ENCODE results near the gene IRF6.

The IRF6 gene

GRCh38 chr1:209805341-209805781 is 581 bp downstream of the IRF6 start:
- Histone ChIP-seq H3K27me3 (replicated peaks; ENCODE audit: control insufficient read depth, insufficient read depth, low read length) (no peaks in the 10 kb centered on the region), H3K36me3 (ENCODE audit: control insufficient read depth, insufficient read depth, low read length) (no peaks in the 10 kb centered on the region), H3K4me3 (replicated peaks; ENCODE audit: low read depth, low read length) (no peak overlapping the region)
- no peak for TF ChIP-seq CTCF (IDR thresholded peaks at IDR 0.05; ENCODE audit: insufficient read depth, low read length, poor library complexity, severe bottlenecking)
- DNase-seq (ENCODE audit: extremely low read depth, insufficient read length), result no peak

DNA sequence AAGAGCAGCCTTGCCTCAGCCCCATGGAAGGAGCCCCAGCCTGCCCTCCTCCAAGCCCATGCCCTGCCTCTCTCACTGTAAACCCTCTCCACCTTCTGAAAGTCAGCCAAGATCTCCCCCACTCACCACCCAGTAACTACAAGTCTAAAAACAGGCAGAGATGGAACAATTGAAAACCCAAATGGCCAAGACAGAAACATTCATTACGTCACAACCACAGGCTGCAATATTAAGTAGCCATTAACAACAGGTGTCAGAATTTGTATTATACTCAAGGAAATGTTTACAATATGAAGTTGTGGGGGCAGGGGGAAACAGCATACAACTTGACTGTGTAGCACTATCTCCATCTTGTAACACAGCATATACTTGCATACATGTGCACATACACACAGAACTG is 2.4 kb downstream of the IRF6 start:
- no peaks in the 10 kb centered on the region for H3K36me3 ChIP-seq (ENCODE audit: control insufficient read depth, insufficient read depth, low read length)
- no peak for TF ChIP-seq CTCF (IDR thresholded peaks at IDR 0.05; ENCODE audit: insufficient read depth, low read length, poor library complexity, severe bottlenecking)

GRCh38 chr1:209802780-209803152 is 3.2 kb downstream of the IRF6 start:
- no peak for TF ChIP-seq CTCF (IDR thresholded peaks at IDR 0.05; ENCODE audit: insufficient read depth, low read length, poor library complexity, severe bottlenecking)
- Histone ChIP-seq H3K27me3 (replicated peaks; ENCODE audit: control insufficient read depth, insufficient read depth, low read length) (no peaks in the 10 kb centered on the region), H3K4me3 (replicated peaks; ENCODE audit: low read depth, low read length) (no peak overlapping the region), H3K36me3 (ENCODE audit: control insufficient read depth, insufficient read depth, low read length) (no peaks in the 10 kb centered on the region)
- no peak for DNase-seq (ENCODE audit: extremely low read depth, insufficient read length)

More for the DNA sequence above, 2.4 kb downstream of the IRF6 start:
- no peaks in the 10 kb centered on the region for H3K27me3 ChIP-seq (replicated peaks; ENCODE audit: control insufficient read depth, insufficient read depth, low read length)
- no peak overlapping the region for H3K4me3 ChIP-seq (replicated peaks; ENCODE audit: low read depth, low read length)
- no peak for DNase-seq (ENCODE audit: extremely low read depth, insufficient read length)

DNA sequence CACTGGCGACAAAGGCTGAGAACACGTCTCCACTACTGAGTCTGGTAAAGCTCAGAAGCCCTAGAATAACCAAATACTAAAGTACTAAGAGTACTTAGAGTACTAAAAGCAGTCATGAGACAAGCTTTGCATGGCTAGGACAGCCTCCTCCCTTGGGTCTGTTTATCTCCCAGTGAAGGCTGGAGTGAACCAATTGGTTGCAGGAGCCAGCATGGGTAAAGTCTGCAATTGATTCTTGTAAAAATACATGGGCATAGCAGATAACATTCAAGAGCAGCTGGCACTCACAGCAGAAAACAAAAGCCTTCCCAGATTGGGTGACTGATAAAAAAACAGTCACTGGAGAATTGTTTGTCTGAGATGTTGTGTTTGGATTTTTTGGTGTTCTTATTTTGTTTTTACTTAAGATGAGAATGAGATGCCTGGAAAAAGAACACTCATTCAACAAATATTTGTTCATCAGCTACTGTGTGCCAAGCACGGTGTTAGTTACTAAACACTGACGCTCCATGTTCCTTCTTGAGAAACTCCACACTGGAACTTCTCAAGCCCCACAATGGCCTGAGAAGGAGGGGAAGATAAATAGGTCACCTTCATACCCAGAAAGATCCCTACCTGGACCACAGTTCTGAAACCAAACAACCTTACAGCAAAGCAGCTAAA is 3.7 kb downstream of the IRF6 start:
- TF ChIP-seq CTCF (IDR thresholded peaks at IDR 0.05; ENCODE audit: insufficient read depth, low read length, poor library complexity, severe bottlenecking), result no peak
- H3K27me3 ChIP-seq (replicated peaks; ENCODE audit: control insufficient read depth, insufficient read depth, low read length), result no peaks in the 10 kb centered on the region
- no peak for DNase-seq (ENCODE audit: extremely low read depth, insufficient read length)
- no peak overlapping the region for H3K4me3 ChIP-seq (replicated peaks; ENCODE audit: low read depth, low read length)
- no peaks in the 10 kb centered on the region for H3K36me3 ChIP-seq (ENCODE audit: control insufficient read depth, insufficient read depth, low read length)

DNA sequence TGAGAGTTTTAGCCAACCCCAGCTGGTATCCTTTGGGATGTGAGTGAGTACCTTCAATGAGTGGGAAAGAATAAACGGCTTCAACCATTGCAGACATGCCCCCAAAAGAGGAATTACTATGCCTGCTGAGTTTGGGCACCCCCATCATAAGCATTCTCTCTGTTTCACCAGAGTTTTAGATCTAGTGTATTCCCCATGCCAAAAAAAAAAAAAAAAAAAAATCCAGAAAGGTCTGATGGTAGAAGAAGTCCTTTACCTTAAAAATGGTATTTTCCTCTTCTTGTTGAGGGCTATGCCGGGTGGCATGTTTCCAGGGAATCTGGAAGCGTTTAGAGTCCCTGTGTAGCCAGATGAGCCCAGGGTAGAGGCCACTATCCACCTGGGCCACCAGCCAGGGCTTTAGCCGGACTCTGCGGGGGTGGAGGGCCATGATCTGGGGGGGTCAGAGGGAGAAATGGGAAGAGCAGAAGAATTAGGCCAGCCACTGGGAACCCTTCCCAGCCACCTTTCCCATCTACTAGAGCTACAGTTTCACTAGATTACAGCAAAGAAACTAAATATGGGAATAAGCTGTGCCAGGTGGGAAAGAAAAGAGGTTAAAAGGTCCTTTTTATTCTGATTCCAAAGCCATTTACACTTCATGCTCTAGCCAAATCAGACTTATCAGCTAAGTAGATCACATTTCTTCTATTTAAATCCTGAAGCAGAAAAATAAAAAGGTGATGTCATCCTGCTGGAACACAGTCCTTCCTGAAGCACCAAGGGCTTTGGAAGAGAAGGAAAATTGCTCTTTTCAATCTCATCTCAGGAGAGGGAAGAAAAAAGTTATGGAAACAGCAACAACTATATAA is 4.7 kb downstream of the IRF6 start:
- no peak overlapping the region for H3K4me3 ChIP-seq (replicated peaks; ENCODE audit: low read depth, low read length)
- no peak for TF ChIP-seq CTCF (IDR thresholded peaks at IDR 0.05; ENCODE audit: insufficient read depth, low read length, poor library complexity, severe bottlenecking)
- H3K27me3 ChIP-seq (replicated peaks; ENCODE audit: control insufficient read depth, insufficient read depth, low read length), result no peaks in the 10 kb centered on the region; the same call in 1 of the 2 replicates
- no peak for DNase-seq (ENCODE audit: extremely low read depth, insufficient read length)
- no peaks in the 10 kb centered on the region for H3K36me3 ChIP-seq (ENCODE audit: control insufficient read depth, insufficient read depth, low read length)

All from GM06990 (cell line).